Lower lobe of right lung (tissue), 2 donors: ENCODE data around the gene CLCN3. TPM values are rescaled to one million over a fixed set of nuclear protein-coding genes. Genes with fewer than 3 reads are reported as not detected.

ENCODE experiments used
- ATAC-seq, 2 donors: fragments of 200-7000 bp; cut with Tn5 transposase; one replicate each; pipeline ENCODE4 v1.9.1; 2020 to 2022; ENCODE audit warnings: mild to moderate bottlenecking in 2 of 2, moderate library complexity in 2 of 2
- DNase-seq: peaks from one replicate; pipeline ENCODE4 v3.0.0-alpha.2; 2020
- H3K27ac ChIP-seq: fragments of 200-600 bp; one replicate; pipeline ENCODE4 v1.8.0; 2022
- H3K27me3 ChIP-seq: fragments of 200-600 bp; one replicate; pipeline ENCODE4 v1.8.0; 2022; ENCODE audit warnings: low read depth
- H3K36me3 ChIP-seq: fragments of 200-600 bp; one replicate; pipeline ENCODE4 v1.8.0; 2022; ENCODE audit warnings: mild to moderate bottlenecking
- H3K4me1 ChIP-seq: fragments of 200-600 bp; one replicate; pipeline ENCODE4 v1.8.0; 2022
- H3K4me3 ChIP-seq: fragments of 200-600 bp; one replicate; pipeline ENCODE4 v1.8.0; 2022; ENCODE audit warnings: mild to moderate bottlenecking
- H3K9me3 ChIP-seq: fragments of 200-600 bp; one replicate; pipeline ENCODE4 v1.8.0; 2022
- intact Hi-C: fragments of 100-400 bp; cut with DNase I; formaldehyde crosslinking; loops from one replicate; pipeline ENCODE4 v1.11.0; 2022
- total RNA-seq: library from RNA; stranded (reverse); fragmentation: NEBNext Ultra II Directional; extraction: Animal tissue kit (Norgen Biotek cat#: 25700); gene quantifications from one replicate; pipeline ENCODE4 v1.2.1, GENCODE V29; 2021
- TF ChIP-seq, protein P1 (sequence below): fragments of 200-600 bp; IDR thresholded peaks from one replicate; pipeline ENCODE4 v1.8.0; 2022; ENCODE audit warnings: antibody characterized with exemption, mild to moderate bottlenecking
- donor health status: DM: no; HTN: yes; CAD: no; lungs with severe emphysema.

The CLCN3 gene
- total RNA-seq, 1 donor from 2014 or later: 41.8 TPM

DNA sequence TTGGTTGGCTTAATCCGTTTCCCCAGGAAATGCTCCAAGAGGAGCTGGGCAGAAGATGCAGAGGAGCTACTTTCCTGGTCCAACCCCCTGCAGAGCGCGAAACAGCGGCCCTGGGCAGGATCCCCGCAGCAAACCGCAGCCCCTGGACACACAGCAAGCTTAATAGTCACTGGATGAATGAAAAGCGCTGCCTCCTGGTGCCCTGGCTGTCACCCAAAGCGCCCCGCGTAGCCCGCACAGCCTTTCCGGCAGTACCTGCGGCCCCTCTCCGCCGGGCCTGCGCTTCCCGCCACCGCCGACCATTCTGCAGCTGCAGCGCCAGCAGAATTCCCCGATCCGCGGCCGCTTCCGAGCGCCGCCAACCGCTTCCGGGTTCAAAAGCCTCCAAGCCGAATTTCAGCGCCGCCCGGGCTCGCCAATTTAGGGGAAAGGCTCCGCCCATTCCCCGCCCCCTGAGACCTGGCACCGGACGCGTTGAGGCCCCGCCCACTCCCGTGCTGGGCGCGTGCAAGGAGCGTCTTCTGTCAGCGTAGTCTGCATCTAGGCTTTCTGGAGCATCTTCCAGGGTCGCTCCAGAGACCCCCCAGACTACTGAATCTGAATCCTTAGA lies 137.3 kb downstream of the CLCN3 start, which contains the start of gene HPF1:
TSS of gene HPF1 (minus strand) at position 370 of the 610 bp plus-strand sequence. CDS start at position 303, 67 bp downstream.
- Histone ChIP-seq H3K4me1 (peaks cover 13% of the 10 kb centered on the region), H3K9me3 (no peaks in the 10 kb centered on the region), H3K27ac (peak within 1 kb of the TSS; percentile 79), H3K36me3 (peaks cover 8% of the 10 kb centered on the region), H3K4me3 (peak within 1 kb of the TSS; percentile 97), H3K27me3 (no peaks in the 10 kb centered on the region)
- intact Hi-C loops: no loop called here
- DNase-seq (peak; percentile 96), ATAC-seq (peak; percentile 98 to 99)
- TF ChIP-seq, protein P1, sequence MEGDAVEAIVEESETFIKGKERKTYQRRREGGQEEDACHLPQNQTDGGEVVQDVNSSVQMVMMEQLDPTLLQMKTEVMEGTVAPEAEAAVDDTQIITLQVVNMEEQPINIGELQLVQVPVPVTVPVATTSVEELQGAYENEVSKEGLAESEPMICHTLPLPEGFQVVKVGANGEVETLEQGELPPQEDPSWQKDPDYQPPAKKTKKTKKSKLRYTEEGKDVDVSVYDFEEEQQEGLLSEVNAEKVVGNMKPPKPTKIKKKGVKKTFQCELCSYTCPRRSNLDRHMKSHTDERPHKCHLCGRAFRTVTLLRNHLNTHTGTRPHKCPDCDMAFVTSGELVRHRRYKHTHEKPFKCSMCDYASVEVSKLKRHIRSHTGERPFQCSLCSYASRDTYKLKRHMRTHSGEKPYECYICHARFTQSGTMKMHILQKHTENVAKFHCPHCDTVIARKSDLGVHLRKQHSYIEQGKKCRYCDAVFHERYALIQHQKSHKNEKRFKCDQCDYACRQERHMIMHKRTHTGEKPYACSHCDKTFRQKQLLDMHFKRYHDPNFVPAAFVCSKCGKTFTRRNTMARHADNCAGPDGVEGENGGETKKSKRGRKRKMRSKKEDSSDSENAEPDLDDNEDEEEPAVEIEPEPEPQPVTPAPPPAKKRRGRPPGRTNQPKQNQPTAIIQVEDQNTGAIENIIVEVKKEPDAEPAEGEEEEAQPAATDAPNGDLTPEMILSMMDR: no peak

DNA sequence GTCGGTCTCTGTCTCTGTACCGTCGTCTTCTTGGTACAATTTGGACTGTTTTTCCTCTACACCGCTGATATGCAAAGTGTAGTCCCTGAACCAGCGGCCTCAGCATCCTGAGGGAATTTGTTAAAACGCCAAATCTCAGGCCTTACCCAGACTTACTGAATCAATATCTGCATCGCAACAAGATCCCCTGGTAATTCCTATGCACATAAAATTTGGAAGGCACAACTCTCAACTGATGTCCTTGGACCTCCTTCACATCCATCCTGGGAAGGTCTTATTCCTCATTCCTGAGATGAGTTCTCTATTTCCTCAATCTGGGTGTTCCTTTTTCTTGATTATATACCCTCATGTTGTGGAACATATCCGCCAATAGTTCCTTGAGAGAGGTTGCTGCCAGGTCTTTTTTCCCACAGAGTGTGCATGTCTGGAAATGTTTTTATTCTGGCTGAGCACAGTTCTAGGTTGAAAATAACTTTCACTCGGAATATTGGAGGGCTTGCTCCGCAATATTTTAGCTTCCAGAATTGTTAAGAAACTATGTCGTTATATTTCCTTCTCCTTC lies 138.1 kb downstream of the CLCN3 start:
- intact Hi-C loops: no loop called here
- no peaks in the 10 kb centered on the region for H3K36me3 ChIP-seq
- peak overlapping the region; percentile 97 for H3K4me3 ChIP-seq
- ATAC-seq (no peak), DNase-seq (no peak)
- no peaks in the 10 kb centered on the region for H3K9me3 ChIP-seq
- H3K27ac ChIP-seq: peak overlapping the region; percentile 79
- H3K27me3 ChIP-seq: no peaks in the 10 kb centered on the region
- H3K4me1 ChIP-seq: peaks cover 13% of the 10 kb centered on the region
- TF ChIP-seq, protein P1: no peak

DNA sequence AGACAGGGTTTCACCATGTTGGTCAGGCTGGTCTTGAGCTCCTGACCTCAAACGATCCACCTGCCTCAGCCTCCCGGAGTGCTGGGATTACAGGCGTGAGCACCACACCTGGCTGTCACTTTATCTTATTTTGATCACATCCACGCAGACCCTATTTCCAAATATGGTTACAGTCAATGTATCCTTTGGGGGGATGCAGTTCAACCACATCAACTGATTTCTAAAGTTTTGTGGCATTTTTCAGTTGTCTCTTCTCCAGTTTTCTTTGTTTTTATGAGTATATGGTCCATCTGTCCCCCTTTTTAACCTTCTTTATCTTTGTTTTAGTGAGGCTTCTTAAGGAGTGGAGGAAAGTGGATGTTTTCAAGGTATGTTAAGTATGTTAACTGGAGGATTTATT lies 141.5 kb downstream of the CLCN3 start:
- peaks cover 3% of the 10 kb centered on the region for H3K4me1 ChIP-seq
- H3K27ac ChIP-seq: no peak overlapping the region
- TF ChIP-seq, protein P1: no peak
- DNase-seq: no peak
- H3K9me3 ChIP-seq: no peaks in the 10 kb centered on the region
- H3K27me3 ChIP-seq: no peaks in the 10 kb centered on the region
- no peaks in the 10 kb centered on the region for H3K36me3 ChIP-seq
- no peak for ATAC-seq
- H3K4me3 ChIP-seq: no peak overlapping the region
- intact Hi-C loops: no loop called here

DNA sequence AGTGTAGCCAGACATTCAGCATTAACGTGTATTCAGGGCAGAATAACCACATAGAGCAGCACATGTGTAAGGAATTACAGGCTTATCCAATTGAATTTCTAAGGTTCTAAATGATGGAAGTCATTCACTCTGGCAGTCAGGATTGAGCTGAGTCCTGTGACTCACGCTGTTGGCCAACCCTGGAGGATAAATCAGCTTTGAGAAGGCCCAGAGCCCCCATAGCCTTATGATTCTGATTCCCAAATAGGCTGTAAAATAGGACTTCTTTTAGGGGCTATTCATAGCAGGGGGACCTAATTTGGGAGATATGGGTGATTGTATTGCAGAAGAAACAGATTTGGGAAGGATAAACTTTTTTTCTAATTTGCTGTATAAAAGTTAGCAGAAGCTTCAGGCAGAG lies 145.5 kb downstream of the CLCN3 start:
- H3K36me3 ChIP-seq: no peaks in the 10 kb centered on the region
- no peak overlapping the region for H3K27ac ChIP-seq
- intact Hi-C loops: no loop called here
- H3K27me3 ChIP-seq: no peaks in the 10 kb centered on the region
- ATAC-seq (no peak), DNase-seq (no peak)
- no peaks in the 10 kb centered on the region for H3K9me3 ChIP-seq
- no peak overlapping the region for H3K4me3 ChIP-seq
- TF ChIP-seq, protein P1: no peak
- H3K4me1 ChIP-seq: no peaks in the 10 kb centered on the region

DNA sequence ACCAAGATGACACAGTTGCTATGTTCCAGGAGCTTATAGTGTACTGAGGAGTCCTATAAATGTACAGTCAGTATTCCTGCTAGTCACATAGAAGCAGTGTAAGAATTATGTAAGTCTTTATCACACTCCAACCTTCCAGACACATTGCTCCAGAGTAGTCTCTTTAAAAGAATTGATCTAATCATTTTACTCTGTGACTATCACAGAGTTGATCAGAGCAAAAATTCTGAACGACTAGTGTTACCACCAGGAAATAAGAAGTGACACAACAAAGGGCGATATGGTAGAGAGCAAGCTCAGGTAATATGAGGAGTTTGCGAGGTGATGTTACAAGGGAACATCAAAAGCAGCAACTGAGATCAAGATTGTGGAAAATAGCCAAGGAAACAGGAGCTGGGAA lies 146.4 kb downstream of the CLCN3 start:
- DNase-seq (no peak), ATAC-seq (no peak)
- Histone ChIP-seq H3K4me3 (no peak overlapping the region), H3K36me3 (no peaks in the 10 kb centered on the region), H3K27ac (no peak overlapping the region), H3K9me3 (no peaks in the 10 kb centered on the region), H3K27me3 (no peaks in the 10 kb centered on the region), H3K4me1 (no peaks in the 10 kb centered on the region)
- TF ChIP-seq, protein P1: no peak
- intact Hi-C loops: no loop called here
